Naive thymus-derived CD4-positive, alpha-beta T cell (primary cell): ENCODE data around the gene ENOX2. TPM values are rescaled to one million over a fixed set of nuclear protein-coding genes. Genes with fewer than 3 reads are reported as not detected.

Source experiments
- ATAC-seq: fragments of 150-1000 bp; cut with Tn5 transposase; 2 replicates; pipeline ENCODE4 v1.10.0; 2021; ENCODE audit warnings: mild to moderate bottlenecking, moderate library complexity
- CTCF ChIA-PET: fragments of 350-600 bp; sonication (Branson Sonifier 250); formaldehyde crosslinking; loops from one replicate; lab custom pipeline; 2021; ENCODE audit warnings: antibody characterized with exemption; lab: Charles Lee
- POLR2A ChIA-PET: fragments of 350-600 bp; sonication (Branson Sonifier 250); formaldehyde crosslinking; loops from one replicate; lab custom pipeline; 2021; ENCODE audit warnings: antibody characterized with exemption, inconsistent platforms; lab: Charles Lee
- DNase-seq, 9 donors: peaks; one replicate each; pipeline versions ENCODE4 v3.0.0 to v3.0.0-alpha.2; 2020 to 2022; ENCODE audit warnings: mixed read lengths in 1 of 9
- H3K27ac ChIP-seq: one replicate; pipeline ENCODE4 v1.7.0; 2013; ENCODE audit warnings: mild to moderate bottlenecking, low read depth, low read length, moderate library complexity
- H3K27me3 ChIP-seq, 2 donors: one replicate each; pipeline ENCODE4 v1.7.0; 2013; ENCODE audit warnings: low read length in 2 of 2, mild to moderate bottlenecking in 2 of 2, moderate library complexity in 2 of 2; ENCODE audit not compliant: control insufficient read depth in 2 of 2, insufficient read depth in 2 of 2
- H3K36me3 ChIP-seq, 3 experiments: 1 replicate in 2 of 3; 2 replicates in 1 of 3; pipeline ENCODE4 v1.7.0; 2013; ENCODE audit warnings: low read length in 3 of 3, mild to moderate bottlenecking in 3 of 3, moderate library complexity in 1 of 3; ENCODE audit not compliant: insufficient read depth in 3 of 3, control insufficient read depth in 2 of 3
- H3K4me1 ChIP-seq, 2 donors: one replicate each; pipeline ENCODE4 v1.7.0; 2013; ENCODE audit warnings: low read length in 2 of 2, mild to moderate bottlenecking in 2 of 2, moderate library complexity in 1 of 2; ENCODE audit not compliant: control insufficient read depth in 2 of 2, insufficient read depth in 2 of 2
- H3K4me3 ChIP-seq: 2 replicates; pipeline ENCODE4 v1.7.0; 2013; ENCODE audit warnings: mild to moderate bottlenecking, low read length
- H3K9me3 ChIP-seq, 3 experiments: 1 replicate in 2 of 3; 2 replicates in 1 of 3; pipeline ENCODE4 v1.7.0; 2013; ENCODE audit warnings: low read length in 3 of 3; ENCODE audit not compliant: control insufficient read depth in 2 of 3
- H3K27ac Mint-ChIP-seq, 9 donors: one replicate each; pipeline ENCODE4 v1.8.0; 2020 to 2022; ENCODE audit warnings: mixed read lengths in 9 of 9, mild to moderate bottlenecking in 8 of 9, moderate library complexity in 5 of 9, inconsistent platforms in 2 of 9
- H3K27me3 Mint-ChIP-seq, 5 donors: one replicate each; pipeline ENCODE4 v1.8.0; 2021 to 2022; ENCODE audit warnings: mixed read lengths in 5 of 5, mild to moderate bottlenecking in 1 of 5
- H3K36me3 Mint-ChIP-seq, 5 donors: one replicate each; pipeline ENCODE4 v1.8.0; 2020 to 2022; ENCODE audit warnings: mixed read lengths in 5 of 5, mild to moderate bottlenecking in 3 of 5, inconsistent platforms in 1 of 5
- H3K4me1 Mint-ChIP-seq, 7 donors: one replicate each; pipeline ENCODE4 v1.8.0; 2020 to 2022; ENCODE audit warnings: mixed read lengths in 7 of 7, mild to moderate bottlenecking in 3 of 7, inconsistent platforms in 1 of 7
- H3K4me3 Mint-ChIP-seq, 10 donors: one replicate each; pipeline ENCODE4 v1.8.0; 2020 to 2022; ENCODE audit warnings: mild to moderate bottlenecking in 10 of 10, mixed read lengths in 10 of 10, moderate library complexity in 6 of 10, inconsistent platforms in 2 of 10
- H3K9me3 Mint-ChIP-seq, 11 donors: one replicate each; pipeline ENCODE4 v1.8.0; 2020 to 2022; ENCODE audit warnings: mixed read lengths in 11 of 11, mild to moderate bottlenecking in 4 of 11, inconsistent platforms in 1 of 11, moderate library complexity in 1 of 11
- intact Hi-C, 2 donors: fragments of 100-400 bp; cut with micrococcal nuclease; formaldehyde crosslinking; loops; one replicate each; pipeline ENCODE4 v1.15.1; 2023
- polyA plus RNA-seq, 2 donors: library from polyadenylated mRNA; unstranded; fragments of 300-500 nt; fragmentation: Illumina TruSeq; gene quantifications; one replicate each; pipeline ENCODE4 v1.2.3, GENCODE V29; 2021
- total RNA-seq, 6 experiments: library from RNA in 5 of 6; stranded (reverse) in 5 of 6; gene quantifications; 1 replicate in 5 of 6; 2 replicates in 1 of 6; pipeline ENCODE4 v1.2.3 and lab custom pipeline; 2021 to 2026

The ENOX2 gene
- total and polyA plus RNA-seq, 7 experiments from 2014 or later: 10.3 to 24.0 (median 13.0) TPM

GRCh38 chrX:130594453-130594916 is 308.5 kb downstream of the ENOX2 start:
- Mint-ChIP-seq H3K4me3 (no peak overlapping the region), H3K27ac (no peak overlapping the region), H3K4me1 (no peaks in the 10 kb centered on the region), H3K36me3 (no peaks in the 10 kb centered on the region), H3K27me3 (peaks cover 0 to 13% (median 8%) of the 10 kb centered on the region in 5 donors), H3K9me3 (no peaks in the 10 kb centered on the region)
- Histone ChIP-seq H3K4me3 (no peak overlapping the region), H3K4me1 (no peaks in the 10 kb centered on the region), H3K9me3 (no peaks in the 10 kb centered on the region), H3K36me3 (no peaks in the 10 kb centered on the region), H3K27ac (no peak overlapping the region), H3K27me3 (no peaks in the 10 kb centered on the region)
- POLR2A ChIA-PET: no interaction called here
- ATAC-seq (no peak), DNase-seq (no peak)
- intact Hi-C loops: no loop called here
- CTCF ChIA-PET: no interaction called here

- intact Hi-C loops: no loop called here
- Histone ChIP-seq H3K9me3 (no peaks in the 10 kb centered on the region), H3K36me3 (no peaks in the 10 kb centered on the region), H3K27ac (no peak overlapping the region), H3K4me1 (no peaks in the 10 kb centered on the region), H3K4me3 (no peak overlapping the region), H3K27me3 (no peaks in the 10 kb centered on the region)
- peaks cover 0 to 13% (median 8%) of the 10 kb centered on the region in 5 donors for H3K27me3 Mint-ChIP-seq
- H3K27ac Mint-ChIP-seq: no peak overlapping the region
- H3K4me1 Mint-ChIP-seq: no peaks in the 10 kb centered on the region
- ATAC-seq (no peak), DNase-seq (no peak)
- ChIA-PET POLR2A (no interaction called here), CTCF (no interaction called here)
- H3K36me3 Mint-ChIP-seq: no peaks in the 10 kb centered on the region
- no peaks in the 10 kb centered on the region for H3K9me3 Mint-ChIP-seq
- no peak overlapping the region for H3K4me3 Mint-ChIP-seq
These were observed 309.1 kb downstream of the ENOX2 start for GRCh38 chrX:130593911-130594310.

- ATAC-seq (no peak), DNase-seq (no peak)
- POLR2A ChIA-PET: no interaction called here
- no peaks in the 10 kb centered on the region for H3K4me1 ChIP-seq
- intact Hi-C loops: no loop called here
- H3K9me3 Mint-ChIP-seq: no peaks in the 10 kb centered on the region
- H3K4me3 ChIP-seq: no peak overlapping the region
- no peaks in the 10 kb centered on the region for H3K36me3 Mint-ChIP-seq
- CTCF ChIA-PET: no interaction called here
- no peaks in the 10 kb centered on the region for H3K36me3 ChIP-seq
- no peak overlapping the region for H3K27ac ChIP-seq
- H3K9me3 ChIP-seq: no peaks in the 10 kb centered on the region
- H3K4me1 Mint-ChIP-seq: no peaks in the 10 kb centered on the region
- no peak overlapping the region for H3K27ac Mint-ChIP-seq
- H3K27me3 ChIP-seq: no peaks in the 10 kb centered on the region
- no peak overlapping the region for H3K4me3 Mint-ChIP-seq
- H3K27me3 Mint-ChIP-seq: peaks cover 0 to 13% (median 5%) of the 10 kb centered on the region in 5 donors
These were observed 310.8 kb downstream of the ENOX2 start for GRCh38 chrX:130592204-130592603.

- H3K27ac Mint-ChIP-seq: no peak overlapping the region
- no peak for DNase-seq
- CTCF ChIA-PET: no interaction called here
- H3K27me3 ChIP-seq: no peaks in the 10 kb centered on the region
- POLR2A ChIA-PET: no interaction called here
- H3K9me3 ChIP-seq: no peaks in the 10 kb centered on the region
- peaks cover 0 to 12% (median 7%) of the 10 kb centered on the region in 5 donors for H3K27me3 Mint-ChIP-seq
- H3K27ac ChIP-seq: no peak overlapping the region
- ATAC-seq: no peak
- H3K36me3 Mint-ChIP-seq: no peaks in the 10 kb centered on the region
- no peaks in the 10 kb centered on the region for H3K4me1 Mint-ChIP-seq
- H3K4me1 ChIP-seq: no peaks in the 10 kb centered on the region
- no peak overlapping the region for H3K4me3 ChIP-seq
- H3K4me3 Mint-ChIP-seq: no peak overlapping the region
- H3K36me3 ChIP-seq: no peaks in the 10 kb centered on the region
- peaks cover 0 to 3% (median 0%) of the 10 kb centered on the region in 11 donors for H3K9me3 Mint-ChIP-seq
- intact Hi-C loops: no loop called here
These were observed 324.1 kb downstream of the ENOX2 start for GRCh38 chrX:130578906-130579305.

- intact Hi-C loops: no loop called here
- Histone ChIP-seq H3K9me3 (no peaks in the 10 kb centered on the region), H3K4me1 (no peaks in the 10 kb centered on the region), H3K36me3 (no peaks in the 10 kb centered on the region), H3K27ac (no peak overlapping the region), H3K27me3 (no peaks in the 10 kb centered on the region), H3K4me3 (no peak overlapping the region)
- Mint-ChIP-seq H3K27me3 (peaks cover 0 to 12% (median 7%) of the 10 kb centered on the region in 5 donors), H3K4me3 (no peak overlapping the region), H3K27ac (no peak overlapping the region), H3K36me3 (no peaks in the 10 kb centered on the region), H3K9me3 (peaks cover 0 to 3% (median 0%) of the 10 kb centered on the region in 11 donors), H3K4me1 (no peaks in the 10 kb centered on the region)
- CTCF ChIA-PET: no interaction called here
- ATAC-seq (no peak), DNase-seq (no peak)
- POLR2A ChIA-PET: interaction anchor here (0.5 kb wide), 1 partner anchor 269 kb away, joined by 3 read pairs; no protein-coding TSS in a partner anchor
These were observed 325.6 kb downstream of the ENOX2 start for GRCh38 chrX:130577431-130577830.

GRCh38 chrX:130575831-130576389 is 327.1 kb downstream of the ENOX2 start:
- Mint-ChIP-seq H3K36me3 (no peaks in the 10 kb centered on the region), H3K4me3 (peak overlapping the region in 1 of 10 donors; percentile 45), H3K4me1 (no peaks in the 10 kb centered on the region), H3K27me3 (peaks cover 0 to 12% (median 7%) of the 10 kb centered on the region in 5 donors), H3K27ac (no peak overlapping the region), H3K9me3 (no peaks in the 10 kb centered on the region)
- no peak overlapping the region for H3K4me3 ChIP-seq
- no peak overlapping the region for H3K27ac ChIP-seq
- H3K36me3 ChIP-seq: no peaks in the 10 kb centered on the region
- CTCF ChIA-PET: interaction anchor here (0.8 kb wide), 1 partner anchor 341 kb away, joined by 4 read pairs; no protein-coding TSS in a partner anchor
- no peaks in the 10 kb centered on the region for H3K27me3 ChIP-seq
- DNase-seq (peak in 3 of 9 donors; percentile 3 to 19 (median 7)), ATAC-seq (no peak)
- POLR2A ChIA-PET: no interaction called here
- H3K9me3 ChIP-seq: no peaks in the 10 kb centered on the region
- H3K4me1 ChIP-seq: no peaks in the 10 kb centered on the region
- intact Hi-C loops: loop anchor here (1.0 kb wide), 2 partner anchors 37 to 341 kb away; no protein-coding TSS in a partner anchor
